SK-N-SH treated with all-trans-retinoic acid at 6 μM for 48 hours (cell line): ENCODE measurements around the gene ANAPC2.

ENCODE experiments used
- ATAC-seq: fragments of 200-7000 bp; cut with Tn5 transposase; 3 replicates; pipeline ENCODE4 v1.9.1; 2020; ENCODE audit warnings: mild to moderate bottlenecking, moderate library complexity
- BACH2 ChIP-seq: fragments of 250-450 bp; sonication (Bioruptor Pico); IDR thresholded peaks from 2 replicates; pipeline ENCODE4 v1.9.0; 2021; ENCODE audit warnings: mild to moderate bottlenecking, borderline replicate concordance
- ESRRG ChIP-seq: fragments of 250-450 bp; sonication (Bioruptor Pico); IDR thresholded peaks from 2 replicates; pipeline ENCODE4 v1.6.1; 2021; ENCODE audit warnings: mild to moderate bottlenecking
- GLIS3 ChIP-seq: fragments of 250-450 bp; sonication (Bioruptor Pico); IDR thresholded peaks from 2 replicates; pipeline ENCODE4 v1.5.0; 2020; ENCODE audit warnings: mild to moderate bottlenecking, moderate library complexity
- ISL1 ChIP-seq: fragments of 250-450 bp; sonication (Bioruptor Pico); IDR thresholded peaks from 2 replicates; pipeline ENCODE4 v2.1.2; 2022; ENCODE audit warnings: mild to moderate bottlenecking, moderate library complexity
- OSR1 ChIP-seq: fragments of 250-450 bp; sonication (Bioruptor Pico); IDR thresholded peaks from 2 replicates; pipeline ENCODE4 v1.8.0; 2022; ENCODE audit warnings: moderate library complexity, mild to moderate bottlenecking, inconsistent platforms
- PPARA ChIP-seq: fragments of 250-450 bp; sonication (Bioruptor Pico); IDR thresholded peaks from 2 replicates; pipeline ENCODE4 v1.5.0; 2020; ENCODE audit warnings: mild to moderate bottlenecking, borderline replicate concordance
- RARB ChIP-seq: fragments of 250-450 bp; sonication (Bioruptor Pico); IDR thresholded peaks from 2 replicates; pipeline ENCODE4 v1.8.0; 2021; ENCODE audit warnings: mild to moderate bottlenecking, moderate library complexity
- SNAI2 ChIP-seq: fragments of 250-450 bp; sonication (Bioruptor Pico); IDR thresholded peaks from 2 replicates; pipeline ENCODE4 v1.5.0; 2020; ENCODE audit warnings: mild to moderate bottlenecking, moderate library complexity
- TCF4 ChIP-seq: fragments of 250-450 bp; sonication (Bioruptor Pico); IDR thresholded peaks from 2 replicates; pipeline ENCODE4 v1.8.0; 2021; ENCODE audit warnings: mild to moderate bottlenecking, moderate library complexity, borderline replicate concordance
- TOX ChIP-seq: fragments of 250-450 bp; sonication (Bioruptor Pico); IDR thresholded peaks from 2 replicates; pipeline ENCODE4 v1.8.0; 2021; ENCODE audit warnings: mild to moderate bottlenecking, moderate library complexity, borderline replicate concordance
- ZFP3 ChIP-seq: fragments of 250-450 bp; sonication (Bioruptor Pico); IDR thresholded peaks from 2 replicates; pipeline ENCODE4 v1.5.0; 2020; ENCODE audit warnings: mild to moderate bottlenecking, moderate library complexity
- ZFP30 ChIP-seq: fragments of 450-650 bp; formaldehyde crosslinking; IDR thresholded peaks from 2 replicates; pipeline ENCODE4 v1.5.0; 2022; ENCODE audit warnings: mild to moderate bottlenecking, moderate library complexity
- ZNF565 ChIP-seq: fragments of 450-650 bp; formaldehyde crosslinking; conservative IDR thresholded peaks from 2 replicates; pipeline ENCODE4 v1.5.0; 2020; ENCODE audit warnings: low read depth, mild to moderate bottlenecking, moderate library complexity
- ZNF70 ChIP-seq: fragments of 450-650 bp; formaldehyde crosslinking; IDR thresholded peaks from 2 replicates; pipeline ENCODE4 v1.5.0; 2020; ENCODE audit warnings: mild to moderate bottlenecking, moderate library complexity
- TF ChIP-seq, protein P1 (sequence below): fragments of 250-450 bp; sonication (Bioruptor Pico); IDR thresholded peaks from 2 replicates; pipeline ENCODE4 v1.5.0; 2020; ENCODE audit warnings: mild to moderate bottlenecking, moderate library complexity
- TF ChIP-seq, protein P2 (sequence below): fragments of 250-450 bp; sonication (Bioruptor Pico); IDR thresholded peaks from 2 replicates; pipeline ENCODE4 v1.8.0; 2021; ENCODE audit warnings: low read depth, mild to moderate bottlenecking, moderate library complexity, borderline replicate concordance
- TF ChIP-seq, protein P3 (sequence below): fragments of 250-450 bp; sonication (Bioruptor Pico); IDR thresholded peaks from 2 replicates; pipeline ENCODE4 v1.8.0; 2020; ENCODE audit warnings: mild to moderate bottlenecking, moderate library complexity, borderline replicate concordance
- TF ChIP-seq, protein P4 (sequence below): fragments of 250-450 bp; sonication (Bioruptor Pico); IDR thresholded peaks from 2 replicates; pipeline ENCODE4 v1.5.1; 2020; ENCODE audit warnings: low read depth, mild to moderate bottlenecking, moderate library complexity
- TF ChIP-seq, protein P5 (sequence below): fragments of 250-450 bp; sonication (Bioruptor Pico); IDR thresholded peaks from 2 replicates; pipeline ENCODE4 v1.5.1; 2021; ENCODE audit warnings: mild to moderate bottlenecking, moderate library complexity

ANAPC2 gene

DNA sequence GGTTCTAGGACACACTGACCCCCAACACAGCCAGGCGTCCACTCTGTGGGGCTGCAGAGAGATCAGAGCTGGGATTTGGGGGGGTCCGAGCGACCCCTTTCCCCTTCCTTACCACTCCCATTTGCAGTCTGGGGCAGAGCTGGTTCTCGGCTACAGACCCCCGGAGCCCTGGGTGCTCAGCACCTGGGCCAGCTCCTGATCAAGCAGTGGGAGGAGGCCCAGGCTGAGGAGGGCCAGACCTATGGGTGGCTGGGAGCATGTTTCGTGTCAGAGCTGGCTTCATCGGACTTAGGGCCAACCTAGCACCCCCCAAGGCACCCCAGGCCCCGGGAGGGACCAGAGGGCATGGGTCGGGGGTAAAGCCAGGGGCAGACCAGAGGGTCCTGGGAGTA, 41.8 kb downstream of the ANAPC2 start:
- ATAC-seq, result no peak
- TF ChIP-seq TOX (CRISPR knock-in tag) (no peak), PPARA (CRISPR knock-in tag) (no peak), ZFP30 (CRISPR knock-in tag) (no peak), ZNF565 (CRISPR knock-in tag) (no peak), RARB (CRISPR knock-in tag) (no peak)
- TF ChIP-seq, protein P1, sequence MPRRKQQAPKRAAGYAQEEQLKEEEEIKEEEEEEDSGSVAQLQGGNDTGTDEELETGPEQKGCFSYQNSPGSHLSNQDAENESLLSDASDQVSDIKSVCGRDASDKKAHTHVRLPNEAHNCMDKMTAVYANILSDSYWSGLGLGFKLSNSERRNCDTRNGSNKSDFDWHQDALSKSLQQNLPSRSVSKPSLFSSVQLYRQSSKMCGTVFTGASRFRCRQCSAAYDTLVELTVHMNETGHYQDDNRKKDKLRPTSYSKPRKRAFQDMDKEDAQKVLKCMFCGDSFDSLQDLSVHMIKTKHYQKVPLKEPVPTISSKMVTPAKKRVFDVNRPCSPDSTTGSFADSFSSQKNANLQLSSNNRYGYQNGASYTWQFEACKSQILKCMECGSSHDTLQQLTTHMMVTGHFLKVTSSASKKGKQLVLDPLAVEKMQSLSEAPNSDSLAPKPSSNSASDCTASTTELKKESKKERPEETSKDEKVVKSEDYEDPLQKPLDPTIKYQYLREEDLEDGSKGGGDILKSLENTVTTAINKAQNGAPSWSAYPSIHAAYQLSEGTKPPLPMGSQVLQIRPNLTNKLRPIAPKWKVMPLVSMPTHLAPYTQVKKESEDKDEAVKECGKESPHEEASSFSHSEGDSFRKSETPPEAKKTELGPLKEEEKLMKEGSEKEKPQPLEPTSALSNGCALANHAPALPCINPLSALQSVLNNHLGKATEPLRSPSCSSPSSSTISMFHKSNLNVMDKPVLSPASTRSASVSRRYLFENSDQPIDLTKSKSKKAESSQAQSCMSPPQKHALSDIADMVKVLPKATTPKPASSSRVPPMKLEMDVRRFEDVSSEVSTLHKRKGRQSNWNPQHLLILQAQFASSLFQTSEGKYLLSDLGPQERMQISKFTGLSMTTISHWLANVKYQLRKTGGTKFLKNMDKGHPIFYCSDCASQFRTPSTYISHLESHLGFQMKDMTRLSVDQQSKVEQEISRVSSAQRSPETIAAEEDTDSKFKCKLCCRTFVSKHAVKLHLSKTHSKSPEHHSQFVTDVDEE, result no peak

DNA sequence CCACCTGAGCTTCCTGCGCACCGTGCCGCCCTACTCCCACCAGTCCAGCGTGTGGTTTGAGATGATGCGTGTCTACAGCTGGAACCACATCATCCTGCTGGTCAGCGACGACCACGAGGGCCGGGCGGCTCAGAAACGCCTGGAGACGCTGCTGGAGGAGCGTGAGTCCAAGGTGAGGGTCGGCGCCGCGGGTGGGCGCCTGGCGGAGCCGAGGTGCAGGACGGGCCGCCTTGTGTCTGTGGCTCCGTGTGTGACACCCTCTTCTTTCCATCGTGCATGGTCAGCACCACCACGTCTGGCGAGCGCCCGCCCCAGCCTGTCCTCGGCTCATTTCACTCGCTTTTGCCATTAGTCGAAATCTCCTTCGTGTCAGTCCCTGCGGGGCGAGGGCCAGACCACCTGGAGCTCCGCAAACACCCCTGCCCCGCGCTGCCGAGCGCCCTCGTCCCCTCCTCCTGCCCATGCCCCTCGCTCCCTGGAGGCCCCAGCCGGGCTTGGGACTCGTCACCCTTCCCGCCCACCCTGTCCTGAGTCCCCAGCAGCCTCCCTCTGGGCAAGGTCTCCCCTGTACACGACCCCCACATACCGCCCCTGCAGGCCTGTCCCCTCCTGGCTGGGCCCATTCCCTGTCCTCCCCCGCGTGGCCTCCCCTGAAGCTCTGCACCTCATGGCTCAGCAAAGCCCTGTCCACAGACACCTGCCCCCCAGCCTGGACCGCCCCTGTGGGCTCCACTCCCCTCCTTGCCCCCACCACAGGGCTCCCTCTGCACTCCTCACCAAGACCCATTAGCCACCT, 42.4 kb downstream of the ANAPC2 start:
- no peak for ATAC-seq
- TF ChIP-seq TCF4 (CRISPR knock-in tag), result no peak
- TF ChIP-seq TOX (CRISPR knock-in tag), result no peak
- TF ChIP-seq PPARA (CRISPR knock-in tag), result no peak
- TF ChIP-seq ESRRG, result no peak
- TF ChIP-seq, protein P2, sequence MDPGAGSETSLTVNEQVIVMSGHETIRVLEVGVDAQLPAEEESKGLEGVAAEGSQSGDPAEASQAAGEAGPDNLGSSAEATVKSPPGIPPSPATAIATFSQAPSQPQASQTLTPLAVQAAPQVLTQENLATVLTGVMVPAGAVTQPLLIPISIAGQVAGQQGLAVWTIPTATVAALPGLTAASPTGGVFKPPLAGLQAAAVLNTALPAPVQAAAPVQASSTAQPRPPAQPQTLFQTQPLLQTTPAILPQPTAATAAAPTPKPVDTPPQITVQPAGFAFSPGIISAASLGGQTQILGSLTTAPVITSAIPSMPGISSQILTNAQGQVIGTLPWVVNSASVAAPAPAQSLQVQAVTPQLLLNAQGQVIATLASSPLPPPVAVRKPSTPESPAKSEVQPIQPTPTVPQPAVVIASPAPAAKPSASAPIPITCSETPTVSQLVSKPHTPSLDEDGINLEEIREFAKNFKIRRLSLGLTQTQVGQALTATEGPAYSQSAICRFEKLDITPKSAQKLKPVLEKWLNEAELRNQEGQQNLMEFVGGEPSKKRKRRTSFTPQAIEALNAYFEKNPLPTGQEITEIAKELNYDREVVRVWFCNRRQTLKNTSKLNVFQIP (CRISPR knock-in tag), result no peak
- no peak for TF ChIP-seq BACH2
- no peak for TF ChIP-seq ZFP30 (CRISPR knock-in tag)
- TF ChIP-seq OSR1 (CRISPR knock-in tag), result no peak
- no peak for TF ChIP-seq ZNF565 (CRISPR knock-in tag)
- no peak for TF ChIP-seq GLIS3 (CRISPR knock-in tag)
- TF ChIP-seq RARB (CRISPR knock-in tag), result no peak
- TF ChIP-seq ZFP3 (CRISPR knock-in tag), result no peak
- no peak for TF ChIP-seq SNAI2 (CRISPR knock-in tag)
- TF ChIP-seq, protein P1, result no peak
- TF ChIP-seq, protein P3, sequence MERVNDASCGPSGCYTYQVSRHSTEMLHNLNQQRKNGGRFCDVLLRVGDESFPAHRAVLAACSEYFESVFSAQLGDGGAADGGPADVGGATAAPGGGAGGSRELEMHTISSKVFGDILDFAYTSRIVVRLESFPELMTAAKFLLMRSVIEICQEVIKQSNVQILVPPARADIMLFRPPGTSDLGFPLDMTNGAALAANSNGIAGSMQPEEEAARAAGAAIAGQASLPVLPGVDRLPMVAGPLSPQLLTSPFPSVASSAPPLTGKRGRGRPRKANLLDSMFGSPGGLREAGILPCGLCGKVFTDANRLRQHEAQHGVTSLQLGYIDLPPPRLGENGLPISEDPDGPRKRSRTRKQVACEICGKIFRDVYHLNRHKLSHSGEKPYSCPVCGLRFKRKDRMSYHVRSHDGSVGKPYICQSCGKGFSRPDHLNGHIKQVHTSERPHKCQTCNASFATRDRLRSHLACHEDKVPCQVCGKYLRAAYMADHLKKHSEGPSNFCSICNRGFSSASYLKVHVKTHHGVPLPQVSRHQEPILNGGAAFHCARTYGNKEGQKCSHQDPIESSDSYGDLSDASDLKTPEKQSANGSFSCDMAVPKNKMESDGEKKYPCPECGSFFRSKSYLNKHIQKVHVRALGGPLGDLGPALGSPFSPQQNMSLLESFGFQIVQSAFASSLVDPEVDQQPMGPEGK (CRISPR knock-in tag), result no peak
- TF ChIP-seq ISL1 (CRISPR knock-in tag), result no peak
- TF ChIP-seq, protein P4, sequence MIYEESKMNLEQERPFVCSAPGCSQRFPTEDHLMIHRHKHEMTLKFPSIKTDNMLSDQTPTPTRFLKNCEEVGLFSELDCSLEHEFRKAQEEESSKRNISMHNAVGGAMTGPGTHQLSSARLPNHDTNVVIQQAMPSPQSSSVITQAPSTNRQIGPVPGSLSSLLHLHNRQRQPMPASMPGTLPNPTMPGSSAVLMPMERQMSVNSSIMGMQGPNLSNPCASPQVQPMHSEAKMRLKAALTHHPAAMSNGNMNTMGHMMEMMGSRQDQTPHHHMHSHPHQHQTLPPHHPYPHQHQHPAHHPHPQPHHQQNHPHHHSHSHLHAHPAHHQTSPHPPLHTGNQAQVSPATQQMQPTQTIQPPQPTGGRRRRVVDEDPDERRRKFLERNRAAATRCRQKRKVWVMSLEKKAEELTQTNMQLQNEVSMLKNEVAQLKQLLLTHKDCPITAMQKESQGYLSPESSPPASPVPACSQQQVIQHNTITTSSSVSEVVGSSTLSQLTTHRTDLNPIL (CRISPR knock-in tag), result no peak

DNA sequence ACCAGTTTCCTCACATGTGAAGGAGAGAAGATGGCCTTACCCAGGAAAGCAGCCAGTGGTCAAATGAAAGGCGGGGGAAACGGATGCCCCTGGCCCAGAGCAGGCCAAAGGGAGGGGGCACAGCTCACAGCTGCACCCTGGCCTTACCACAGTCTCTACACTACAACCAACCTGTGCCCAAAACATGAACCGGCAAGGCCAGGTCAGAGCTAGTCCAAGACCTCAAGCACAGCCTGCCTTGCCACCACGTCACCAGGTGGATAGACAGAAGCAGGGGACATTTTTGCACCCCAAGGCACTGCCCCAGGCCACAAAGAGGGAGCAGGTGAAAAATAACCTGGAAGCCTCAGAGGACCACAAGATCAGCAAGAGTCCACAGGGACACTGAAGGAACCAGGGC, 44.9 kb downstream of the ANAPC2 start:
- ATAC-seq, result no peak
- TF ChIP-seq TOX (CRISPR knock-in tag), result no peak
- TF ChIP-seq, protein P5, sequence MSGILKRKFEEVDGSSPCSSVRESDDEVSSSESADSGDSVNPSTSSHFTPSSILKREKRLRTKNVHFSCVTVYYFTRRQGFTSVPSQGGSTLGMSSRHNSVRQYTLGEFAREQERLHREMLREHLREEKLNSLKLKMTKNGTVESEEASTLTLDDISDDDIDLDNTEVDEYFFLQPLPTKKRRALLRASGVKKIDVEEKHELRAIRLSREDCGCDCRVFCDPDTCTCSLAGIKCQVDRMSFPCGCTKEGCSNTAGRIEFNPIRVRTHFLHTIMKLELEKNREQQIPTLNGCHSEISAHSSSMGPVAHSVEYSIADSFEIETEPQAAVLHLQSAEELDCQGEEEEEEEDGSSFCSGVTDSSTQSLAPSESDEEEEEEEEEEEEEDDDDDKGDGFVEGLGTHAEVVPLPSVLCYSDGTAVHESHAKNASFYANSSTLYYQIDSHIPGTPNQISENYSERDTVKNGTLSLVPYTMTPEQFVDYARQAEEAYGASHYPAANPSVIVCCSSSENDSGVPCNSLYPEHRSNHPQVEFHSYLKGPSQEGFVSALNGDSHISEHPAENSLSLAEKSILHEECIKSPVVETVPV, result no peak
- TF ChIP-seq, protein P2 (CRISPR knock-in tag), result no peak
- TF ChIP-seq, protein P1, result no peak
- no peak for TF ChIP-seq ESRRG
- no peak for TF ChIP-seq ZNF565 (CRISPR knock-in tag)
- TF ChIP-seq ZNF70 (CRISPR knock-in tag), result no peak
